ENCODE results near the gene HSPA12B. TPM values are rescaled to one million over a fixed set of nuclear protein-coding genes. Genes with fewer than 3 reads are reported as not detected.
A peak's percentile ranks its signal among the peaks of the same experiment; 100 is the strongest.

The HSPA12B gene
- total and polyA plus RNA-seq, 2 of the 8 experiments (the other 6 are each of a cell fraction or from before 2014, with no cell fraction given): 2.2 to 4.3 TPM

DNA sequence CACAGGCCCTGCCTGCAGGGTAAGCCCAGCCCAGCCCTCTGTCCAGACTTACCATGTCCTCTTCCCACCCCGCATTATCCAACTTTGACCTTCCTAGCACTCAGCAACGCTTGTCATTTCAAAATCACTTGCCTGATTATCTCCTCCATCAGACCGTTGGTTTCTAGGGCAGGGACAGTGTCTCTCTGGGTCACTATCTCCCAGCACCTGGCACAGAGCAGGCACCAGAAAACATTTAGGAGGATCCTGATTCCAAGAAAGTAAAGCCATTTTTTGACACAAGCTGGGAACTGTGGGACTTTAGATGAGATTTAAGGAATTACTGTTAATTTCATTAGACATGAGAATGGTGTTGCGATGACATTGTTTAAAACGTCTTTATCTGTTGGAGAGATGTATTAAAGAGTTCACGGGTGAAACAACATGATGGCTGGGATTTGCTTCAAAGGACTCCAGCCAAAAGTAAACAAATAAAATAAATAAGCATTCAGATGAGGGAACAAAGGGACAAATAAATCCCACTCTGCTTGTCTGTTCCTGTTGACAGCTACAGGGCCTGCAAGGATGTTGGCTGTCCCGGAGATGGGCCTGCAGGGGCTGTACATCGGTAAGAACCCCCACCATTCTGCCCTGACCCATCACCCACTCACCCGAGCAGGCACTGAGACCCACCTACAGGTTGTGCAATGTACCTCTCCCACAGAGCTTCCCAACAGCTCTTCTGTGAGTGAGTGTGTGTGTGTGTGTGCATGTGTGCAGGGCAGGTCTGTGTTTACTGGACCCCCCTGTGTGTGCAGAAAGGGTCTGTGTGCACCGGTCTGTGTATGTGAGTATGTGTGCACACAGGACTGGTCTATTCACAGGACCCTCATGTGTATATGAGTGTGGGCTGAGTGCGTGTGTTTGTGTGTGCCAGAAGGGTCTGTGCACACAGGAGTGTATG lies 5.9 kb downstream of the HSPA12B start:
- H4K20me1 ChIP-seq (replicated peaks in 1 of 2; ENCODE audit: control insufficient read depth in 1 of 2, insufficient read depth in 2 of 2, low read length in 2 of 2): no peaks in the 10 kb centered on the region
- TF ChIP-seq E2F6 (IDR thresholded peaks at IDR 0.05): no peak
- TF ChIP-seq HDAC6 (IDR thresholded peaks at IDR 0.05; ENCODE audit: low read depth, low read length): no peak
- TF ChIP-seq NANOG (IDR thresholded peaks at IDR 0.05; ENCODE audit: insufficient read depth, low read depth, low read length, poor library complexity, severe bottlenecking): no peak
- TF ChIP-seq, protein P1, sequence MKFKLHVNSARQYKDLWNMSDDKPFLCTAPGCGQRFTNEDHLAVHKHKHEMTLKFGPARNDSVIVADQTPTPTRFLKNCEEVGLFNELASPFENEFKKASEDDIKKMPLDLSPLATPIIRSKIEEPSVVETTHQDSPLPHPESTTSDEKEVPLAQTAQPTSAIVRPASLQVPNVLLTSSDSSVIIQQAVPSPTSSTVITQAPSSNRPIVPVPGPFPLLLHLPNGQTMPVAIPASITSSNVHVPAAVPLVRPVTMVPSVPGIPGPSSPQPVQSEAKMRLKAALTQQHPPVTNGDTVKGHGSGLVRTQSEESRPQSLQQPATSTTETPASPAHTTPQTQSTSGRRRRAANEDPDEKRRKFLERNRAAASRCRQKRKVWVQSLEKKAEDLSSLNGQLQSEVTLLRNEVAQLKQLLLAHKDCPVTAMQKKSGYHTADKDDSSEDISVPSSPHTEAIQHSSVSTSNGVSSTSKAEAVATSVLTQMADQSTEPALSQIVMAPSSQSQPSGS (IDR thresholded peaks at IDR 0.05; ENCODE audit: low read length): no peak
- no peak for TF ChIP-seq JUN (IDR thresholded peaks at IDR 0.05; ENCODE audit: low read depth, low read length)
- no peak for TF ChIP-seq RXRA (IDR thresholded peaks at IDR 0.05; ENCODE audit: insufficient read depth, low read depth, low read length)
- TF ChIP-seq SIN3A (conservative IDR thresholded peaks at IDR 0.05 in 1 of 2, IDR thresholded peaks at IDR 0.05 in 1 of 2; ENCODE audit: low read depth in 1 of 2, low read length in 2 of 2): no peak

More for the DNA sequence above, 5.9 kb downstream of the HSPA12B start:
- H3K4ac ChIP-seq (replicated peaks; ENCODE audit: insufficient read length, low read depth, low read length): no peak overlapping the region
- ChIA-PET CTCF (ENCODE audit: partially characterized antibody) (interaction anchor here (0.7 to 17.6 kb wide), 6 partner anchors 15 to 41 kb away, joined by 3 to 221 read pairs (median 4); no protein-coding TSS in a partner anchor), POLR2A (ENCODE audit: partially characterized antibody) (interaction anchor here (1.2 kb wide), 1 partner anchor 13 kb away, joined by 3 read pairs; no protein-coding TSS in a partner anchor)
- no peak overlapping the region for H2BK15ac ChIP-seq (ENCODE audit: low read length)
- WGBS, 2 experiments (ENCODE audit: extremely low coverage in 1 of 2, insufficient coverage in 1 of 2, insufficient read length in 1 of 2, insufficient replicate concordance in 2 of 2, low coverage in 1 of 2, low lambda C conversion rate in 2 of 2, missing lambda C conversion rate in 1 of 2): 86% methylated on average over 11 of the region's 11 CpGs; no CpG with 5 or more reads in 1 of the 2 experiments
- H2BK120ac ChIP-seq (replicated peaks; ENCODE audit: low read depth, low read length): no peak overlapping the region
- no peak overlapping the region for H3K23ac ChIP-seq (ENCODE audit: insufficient read length)
- FAIRE-seq (no peak), DNase-seq (ENCODE audit: low read depth in 1 of 2, low spot score in 2 of 2) (no peak)
- peaks cover 0 to 3% (median 0%) of the 10 kb centered on the region in 4 experiments; a peak in 3 of 7 replicates for H3K27me3 ChIP-seq (replicated peaks in 1 of 4; ENCODE audit: control insufficient read depth in 3 of 4, extremely low read depth in 1 of 4, insufficient read depth in 3 of 4, low read length in 3 of 4)
- peak overlapping the region; percentile 26; the same call in 1 of the 2 replicates for H2AK5ac ChIP-seq (ENCODE audit: low read depth, low read length)
- H3K9me3 ChIP-seq (ENCODE audit: insufficient read depth in 2 of 2, low read depth in 1 of 2, low read length in 1 of 2): no peaks in the 10 kb centered on the region
- H4K8ac ChIP-seq (ENCODE audit: extremely low read depth, insufficient read depth, low read length): no peak overlapping the region; the same call in 1 of the 2 replicates
- H2AFZ ChIP-seq (ENCODE audit: low read length): no peak overlapping the region
- H3K36me3 ChIP-seq (ENCODE audit: control insufficient read depth in 2 of 4, insufficient read depth in 4 of 4, low read length in 3 of 4): no peaks in the 10 kb centered on the region
- H3K23me2 ChIP-seq (ENCODE audit: low read depth, low read length): no peaks in the 10 kb centered on the region
- H3K9ac ChIP-seq (replicated peaks in 1 of 4; ENCODE audit: extremely low read depth in 1 of 4, low read depth in 3 of 4, low read length in 3 of 4): no peak overlapping the region
- H3K4me3 ChIP-seq (ENCODE audit: extremely low read depth in 1 of 4, insufficient read depth in 2 of 4, low read depth in 3 of 4, low read length in 4 of 4): no peak overlapping the region
- H2BK5ac ChIP-seq (ENCODE audit: low read depth, low read length): peak overlapping the region; percentile 28; the same call in 1 of the 2 replicates
- H3K79me2 ChIP-seq (ENCODE audit: control insufficient read depth in 1 of 2, insufficient read depth in 2 of 2, low read length in 2 of 2): no peaks in the 10 kb centered on the region
- no peak overlapping the region for H3K56ac ChIP-seq (replicated peaks; ENCODE audit: insufficient read length, low read depth, low read length)
- H3K18ac ChIP-seq (ENCODE audit: extremely low read depth, low read length): no peak overlapping the region
- H3K14ac ChIP-seq (ENCODE audit: insufficient read length): no peak overlapping the region
- no peak overlapping the region for H3K4me2 ChIP-seq (ENCODE audit: insufficient read depth in 1 of 2, low read depth in 2 of 2, low read length in 2 of 2)
- 0 out of 2 replicates have a peak overlapping the region, but pooled peaks have one; percentile 27 for H2BK12ac ChIP-seq (ENCODE audit: low read depth, low read length)
- H2BK20ac ChIP-seq (ENCODE audit: low read length): no peak overlapping the region
- peak overlapping the region; percentile 65 for H4K91ac ChIP-seq (replicated peaks; ENCODE audit: insufficient read length, low read length)
- H3K4me1 ChIP-seq (replicated peaks in 1 of 4; ENCODE audit: control insufficient read depth in 3 of 4, insufficient read depth in 4 of 4, low read length in 3 of 4): peaks cover 0 to 25% (median 13%) of the 10 kb centered on the region in 4 experiments; a peak in 6 of 7 replicates
- H3K79me1 ChIP-seq (ENCODE audit: low read depth, low read length): no peaks in the 10 kb centered on the region
- H4K5ac ChIP-seq (ENCODE audit: insufficient read length, low read depth, low read length): no peak overlapping the region
- no peak overlapping the region for H3K27ac ChIP-seq (ENCODE audit: low read depth, low read length)

Measured in H1 (cell line).